HG03378 (cell line): ENCODE measurements around the gene CYP4F11.
"Not testable (repeated sequence)": the region's sequence is repeated elsewhere in the genome, so short reads cannot be mapped to it uniquely, and the experiment has no call there.

Source experiments
- ATAC-seq: cut with Tn5 transposase; IDR thresholded peaks from one replicate; pipeline ENCODE4 v1.9.1; 2021; ENCODE audit warnings: mild to moderate bottlenecking, moderate library complexity; ENCODE audit not compliant: unreplicated experiment

CYP4F11 gene

GRCh38 chr19:15923702-15924101, 10.6 kb downstream of the CYP4F11 start:
- no peak for ATAC-seq

- no peak for ATAC-seq
Observed at GRCh38 chr19:15922021-15922420, 12.3 kb downstream of the CYP4F11 start.

- ATAC-seq, result no peak
Observed at GRCh38 chr19:15919243-15919642, 15.1 kb downstream of the CYP4F11 start.

GRCh38 chr19:15915109-15915508, 19.2 kb downstream of the CYP4F11 start:
- no peak for ATAC-seq

- no peak for ATAC-seq
Observed at GRCh38 chr19:15913830-15914229, 20.5 kb downstream of the CYP4F11 start.

GRCh38 chr19:15913384-15913783, 20.9 kb downstream of the CYP4F11 start:
- ATAC-seq, result no peak

- ATAC-seq, result no peak
Observed at GRCh38 chr19:15911599-15912235, 22.6 kb downstream of the CYP4F11 start.

GRCh38 chr19:15905026-15905425, 29.3 kb downstream of the CYP4F11 start:
- no peak for ATAC-seq

- ATAC-seq, result not testable (repeated sequence)
Observed at GRCh38 chr19:15902898-15903297, 31.4 kb downstream of the CYP4F11 start.

- ATAC-seq, result no peak
Observed at GRCh38 chr19:15902254-15902653, 32.1 kb downstream of the CYP4F11 start.

- ATAC-seq, result no peak
Observed at GRCh38 chr19:15900504-15900903, 33.8 kb downstream of the CYP4F11 start.

- not testable (repeated sequence) for ATAC-seq
Observed at GRCh38 chr19:15900032-15900431, 34.3 kb downstream of the CYP4F11 start.

GRCh38 chr19:15899561-15899960, 34.8 kb downstream of the CYP4F11 start:
- not testable (repeated sequence) for ATAC-seq

GRCh38 chr19:15897738-15898276, 36.5 kb downstream of the CYP4F11 start, which contains the start of gene CYP4F2:
Gene CYP4F2, minus strand, starts transcription at chr19:15898074. Its CDS starts 463 bp downstream, at chr19:15897611.
- no peak for ATAC-seq

- no peak for ATAC-seq
Observed at GRCh38 chr19:15897026-15897737, 37.1 kb downstream of the CYP4F11 start.

GRCh38 chr19:15895876-15896430, 38.4 kb downstream of the CYP4F11 start:
- ATAC-seq, result no peak

GRCh38 chr19:15894359-15894758, 40.0 kb downstream of the CYP4F11 start:
- ATAC-seq, result no peak

- ATAC-seq, result no peak
Observed at GRCh38 chr19:15893477-15893876, 40.9 kb downstream of the CYP4F11 start.

- ATAC-seq, result no peak
Observed at GRCh38 chr19:15892012-15892411, 42.3 kb downstream of the CYP4F11 start.

- no peak for ATAC-seq
Observed at GRCh38 chr19:15891434-15891833, 42.9 kb downstream of the CYP4F11 start.

- ATAC-seq, result not testable (repeated sequence)
Observed at GRCh38 chr19:15889339-15889738, 45.0 kb downstream of the CYP4F11 start.

- ATAC-seq, result no peak
Observed at GRCh38 chr19:15885919-15886318, 48.4 kb downstream of the CYP4F11 start.
